HTERT RPE-1 (cell line): Measurements from ENCODE around the gene EXPH5.

Experiments used
- in situ Hi-C: fragments of 300-500 bp; cut with MboI; formaldehyde crosslinking; loops from 4 replicates; pipeline ENCODE4 v1.14.3; 2020; ENCODE audit warnings: low sequenced_read_pairs

The EXPH5 gene

GRCh38 chr11:108525161-108525560 lies 68.4 kb downstream of the EXPH5 start:
- in situ Hi-C loops: no loop called here

- in situ Hi-C loops: no loop called here
Measured at GRCh38 chr11:108524422-108524821, 69.1 kb downstream of the EXPH5 start.

GRCh38 chr11:108522318-108522717 lies 71.2 kb downstream of the EXPH5 start:
- in situ Hi-C loops: no loop called here

GRCh38 chr11:108518581-108518980 lies 75.0 kb downstream of the EXPH5 start:
- in situ Hi-C loops: no loop called here

GRCh38 chr11:108516125-108516524 lies 77.4 kb downstream of the EXPH5 start:
- in situ Hi-C loops: no loop called here

GRCh38 chr11:108512708-108513107 lies 80.9 kb downstream of the EXPH5 start:
- in situ Hi-C loops: no loop called here

GRCh38 chr11:108511851-108512474 lies 81.6 kb downstream of the EXPH5 start:
- in situ Hi-C loops: no loop called here

- in situ Hi-C loops: no loop called here
Measured at GRCh38 chr11:108508653-108509593, 84.6 kb downstream of the EXPH5 start.

GRCh38 chr11:108501396-108501795 lies 92.2 kb downstream of the EXPH5 start:
- in situ Hi-C loops: no loop called here

GRCh38 chr11:108500721-108501120 lies 92.8 kb downstream of the EXPH5 start:
- in situ Hi-C loops: no loop called here

GRCh38 chr11:108500169-108500568 lies 93.4 kb downstream of the EXPH5 start:
- in situ Hi-C loops: no loop called here

- in situ Hi-C loops: no loop called here
Measured at GRCh38 chr11:108498816-108499408, 94.7 kb downstream of the EXPH5 start.

GRCh38 chr11:108498046-108498815 lies 95.3 kb downstream of the EXPH5 start, which contains the start of gene POGLUT3:
Gene POGLUT3, minus strand, starts transcription at chr11:108498384. Its CDS starts 18 bp downstream, at chr11:108498366.
- in situ Hi-C loops: no loop called here

- in situ Hi-C loops: no loop called here
Measured at GRCh38 chr11:108497317-108498045, 96.1 kb downstream of the EXPH5 start.

GRCh38 chr11:108496643-108497256 lies 96.8 kb downstream of the EXPH5 start:
- in situ Hi-C loops: no loop called here

GRCh38 chr11:108495326-108495725 lies 98.2 kb downstream of the EXPH5 start:
- in situ Hi-C loops: no loop called here

GRCh38 chr11:108494182-108494581 lies 99.4 kb downstream of the EXPH5 start:
- in situ Hi-C loops: no loop called here

- in situ Hi-C loops: no loop called here
Measured at GRCh38 chr11:108491936-108492335, 101.6 kb downstream of the EXPH5 start.

- in situ Hi-C loops: no loop called here
Measured at GRCh38 chr11:108486828-108487227, 106.7 kb downstream of the EXPH5 start.

- in situ Hi-C loops: no loop called here
Measured at GRCh38 chr11:108486331-108486730, 107.2 kb downstream of the EXPH5 start.
